ENCODE data around the gene ADGRA1. TPM values are rescaled to one million over a fixed set of nuclear protein-coding genes. Genes with fewer than 3 reads are reported as not detected.

ADGRA1 gene
- total RNA-seq, 2 donors from 2014 or later = not detected

GRCh38 chr10:133090101-133090500, 2.4 kb downstream of the ADGRA1 start:
- H3K36me3 Mint-ChIP-seq (ENCODE audit: low read depth) = no peaks in the 10 kb centered on the region
- H3K27me3 Mint-ChIP-seq = peaks cover 16% of the 10 kb centered on the region
- H3K9me3 Mint-ChIP-seq = no peaks in the 10 kb centered on the region
- H3K27ac Mint-ChIP-seq = no peak overlapping the region
- no peak for ATAC-seq (replicated peaks)
- no peaks in the 10 kb centered on the region for H3K4me1 Mint-ChIP-seq
- no peak overlapping the region for H3K4me3 Mint-ChIP-seq

DNA sequence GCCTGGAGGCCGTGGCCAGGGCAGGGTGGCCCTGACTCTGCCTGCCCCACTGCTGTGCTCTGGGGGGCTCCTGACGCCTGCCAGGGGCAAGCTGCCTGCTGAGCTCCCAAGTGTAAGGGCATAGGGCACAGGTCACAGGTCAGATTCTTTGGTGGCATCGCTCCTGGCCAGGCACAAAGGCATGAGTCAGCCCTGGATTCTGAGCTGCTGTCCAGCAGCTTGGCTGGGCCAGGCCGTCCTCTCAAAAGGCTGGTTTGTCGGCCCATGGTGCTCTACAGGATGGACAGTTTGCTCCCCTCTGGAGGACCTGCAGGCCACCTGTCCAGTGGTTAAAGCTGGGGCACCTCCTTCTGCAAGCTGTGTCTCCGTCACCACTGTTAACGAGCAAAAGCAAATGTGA, 2.9 kb downstream of the ADGRA1 start:
- Mint-ChIP-seq H3K4me3 (no peak overlapping the region), H3K4me1 (no peaks in the 10 kb centered on the region), H3K36me3 (ENCODE audit: low read depth) (no peaks in the 10 kb centered on the region), H3K27ac (no peak overlapping the region), H3K27me3 (peaks cover 14% of the 10 kb centered on the region), H3K9me3 (no peaks in the 10 kb centered on the region)
- no peak for ATAC-seq (replicated peaks)

DNA sequence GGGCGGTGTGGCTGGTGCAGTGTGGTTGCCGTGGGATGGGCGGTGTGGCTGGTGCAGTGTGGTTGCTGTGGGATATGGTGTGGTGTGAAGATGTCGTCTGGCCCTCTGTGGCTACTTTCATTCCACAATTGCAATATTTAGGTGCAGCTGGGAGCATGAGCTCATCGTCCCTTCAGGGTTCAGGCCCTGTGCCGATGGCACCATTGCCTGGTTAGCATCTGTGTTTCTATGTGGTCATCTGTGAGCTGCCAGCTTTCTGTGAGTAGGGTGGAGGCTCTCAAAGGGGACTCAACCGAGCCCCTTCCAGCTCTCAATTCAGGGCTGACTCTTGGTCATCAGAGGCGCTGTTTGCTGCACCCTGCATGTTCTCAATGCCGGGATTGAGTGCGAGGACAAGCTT, 3.6 kb downstream of the ADGRA1 start:
- Mint-ChIP-seq H3K9me3 (no peaks in the 10 kb centered on the region), H3K27ac (no peak overlapping the region), H3K27me3 (peaks cover 14% of the 10 kb centered on the region), H3K4me1 (no peaks in the 10 kb centered on the region), H3K4me3 (no peak overlapping the region), H3K36me3 (ENCODE audit: low read depth) (no peaks in the 10 kb centered on the region)
- no peak for ATAC-seq (replicated peaks)

DNA sequence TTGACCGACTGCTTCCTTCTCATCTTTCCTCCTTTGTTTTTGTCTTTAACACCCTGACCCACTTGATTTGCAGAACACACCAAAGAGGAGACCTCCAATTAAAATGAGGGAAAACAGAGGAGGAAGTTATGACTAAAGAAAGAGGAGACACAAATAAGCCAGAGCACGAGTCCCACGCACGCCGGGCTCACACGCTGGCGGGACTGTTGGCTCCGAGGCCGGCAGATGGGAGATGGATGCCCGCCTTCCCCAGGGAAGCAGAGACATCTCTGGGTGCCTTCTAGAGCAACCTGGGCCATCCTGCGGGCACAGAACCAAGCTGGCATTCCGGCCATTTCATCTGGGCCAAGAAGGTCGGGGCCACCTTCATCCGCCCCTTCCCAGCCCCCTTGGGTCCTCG, 5.6 kb downstream of the ADGRA1 start:
- Mint-ChIP-seq H3K4me1 (no peaks in the 10 kb centered on the region), H3K27ac (no peak overlapping the region), H3K36me3 (ENCODE audit: low read depth) (no peaks in the 10 kb centered on the region), H3K4me3 (no peak overlapping the region), H3K9me3 (no peaks in the 10 kb centered on the region), H3K27me3 (peaks cover 11% of the 10 kb centered on the region)
- ATAC-seq (replicated peaks) = no peak

GRCh38 chr10:133094286-133094685, 6.6 kb downstream of the ADGRA1 start:
- no peak for ATAC-seq (replicated peaks)
- no peaks in the 10 kb centered on the region for H3K9me3 Mint-ChIP-seq
- no peak overlapping the region for H3K27ac Mint-ChIP-seq
- H3K4me1 Mint-ChIP-seq = no peaks in the 10 kb centered on the region
- no peaks in the 10 kb centered on the region for H3K36me3 Mint-ChIP-seq (ENCODE audit: low read depth)
- H3K4me3 Mint-ChIP-seq = no peak overlapping the region
- H3K27me3 Mint-ChIP-seq = peaks cover 11% of the 10 kb centered on the region

- Mint-ChIP-seq H3K27ac (no peak overlapping the region), H3K4me1 (no peaks in the 10 kb centered on the region), H3K9me3 (no peaks in the 10 kb centered on the region), H3K27me3 (peaks cover 11% of the 10 kb centered on the region), H3K36me3 (ENCODE audit: low read depth) (no peaks in the 10 kb centered on the region), H3K4me3 (no peak overlapping the region)
- no peak for ATAC-seq (replicated peaks)
Observed at GRCh38 chr10:133094866-133095265, 7.1 kb downstream of the ADGRA1 start.

DNA sequence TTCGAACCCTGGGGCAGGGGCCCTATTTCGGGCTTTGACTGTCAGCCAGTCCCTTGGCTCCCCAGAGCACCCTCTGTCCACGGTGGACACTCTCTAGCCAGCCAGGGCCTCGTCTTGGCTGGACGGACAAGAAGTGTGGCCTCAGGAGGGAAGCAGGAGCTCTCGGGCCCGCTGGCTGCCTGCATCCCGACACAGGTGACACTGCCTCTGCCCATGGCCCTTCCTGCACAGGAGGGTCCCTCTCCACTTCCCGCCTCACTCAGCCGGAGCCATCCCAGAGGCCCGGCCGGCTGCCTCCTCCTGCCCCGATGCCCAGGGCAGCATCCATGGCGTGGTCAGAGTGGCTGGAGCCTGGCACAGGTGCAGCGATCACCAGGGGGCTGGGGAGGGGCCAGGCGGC, 7.9 kb downstream of the ADGRA1 start:
- H3K27me3 Mint-ChIP-seq = peaks cover 11% of the 10 kb centered on the region
- no peak overlapping the region for H3K4me3 Mint-ChIP-seq
- H3K36me3 Mint-ChIP-seq (ENCODE audit: low read depth) = no peaks in the 10 kb centered on the region
- no peak for ATAC-seq (replicated peaks)
- H3K27ac Mint-ChIP-seq = no peak overlapping the region
- no peaks in the 10 kb centered on the region for H3K4me1 Mint-ChIP-seq
- no peaks in the 10 kb centered on the region for H3K9me3 Mint-ChIP-seq

DNA sequence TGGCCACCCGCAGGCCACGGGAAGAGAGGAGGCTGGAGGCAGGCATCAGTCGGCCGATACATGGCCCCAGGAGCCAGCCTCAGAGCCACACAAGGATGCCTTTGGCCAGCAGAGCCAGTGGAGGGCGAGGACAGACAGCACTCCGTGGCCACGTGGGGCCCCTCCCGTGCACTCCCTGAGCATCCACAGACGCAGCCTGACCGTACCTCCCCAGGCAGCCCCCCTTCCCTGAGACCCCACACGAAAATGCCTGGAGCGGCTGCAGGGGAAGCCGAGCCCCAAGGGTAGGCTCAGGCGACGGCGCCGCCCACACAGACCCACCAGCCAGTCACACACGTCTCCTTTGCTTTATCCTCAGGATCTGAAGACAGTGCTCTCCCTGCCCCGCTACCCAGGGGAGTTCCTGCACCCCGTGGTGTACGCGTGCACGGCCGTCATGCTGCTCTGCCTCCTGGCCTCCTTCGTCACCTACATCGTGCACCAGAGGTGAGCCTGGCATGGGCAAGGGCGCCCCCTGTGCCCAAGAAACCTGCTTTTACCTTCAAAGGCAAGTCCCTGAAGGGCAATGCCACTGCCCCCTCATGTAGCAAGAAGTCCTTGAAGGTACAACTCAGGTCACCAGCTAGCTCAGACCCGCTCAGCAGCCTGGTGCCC, 9.0 kb downstream of the ADGRA1 start:
- Mint-ChIP-seq H3K9me3 (no peaks in the 10 kb centered on the region), H3K4me1 (no peaks in the 10 kb centered on the region), H3K27me3 (peaks cover 9% of the 10 kb centered on the region), H3K36me3 (ENCODE audit: low read depth) (no peaks in the 10 kb centered on the region), H3K27ac (no peak overlapping the region), H3K4me3 (no peak overlapping the region)
- ATAC-seq (replicated peaks) = no peak

- Mint-ChIP-seq H3K27me3 (peaks cover 10% of the 10 kb centered on the region), H3K36me3 (ENCODE audit: low read depth) (no peaks in the 10 kb centered on the region), H3K4me1 (no peaks in the 10 kb centered on the region), H3K9me3 (no peaks in the 10 kb centered on the region), H3K27ac (no peak overlapping the region), H3K4me3 (no peak overlapping the region)
- ATAC-seq (replicated peaks) = no peak
Observed at GRCh38 chr10:133097418-133097817, 9.7 kb downstream of the ADGRA1 start.

DNA sequence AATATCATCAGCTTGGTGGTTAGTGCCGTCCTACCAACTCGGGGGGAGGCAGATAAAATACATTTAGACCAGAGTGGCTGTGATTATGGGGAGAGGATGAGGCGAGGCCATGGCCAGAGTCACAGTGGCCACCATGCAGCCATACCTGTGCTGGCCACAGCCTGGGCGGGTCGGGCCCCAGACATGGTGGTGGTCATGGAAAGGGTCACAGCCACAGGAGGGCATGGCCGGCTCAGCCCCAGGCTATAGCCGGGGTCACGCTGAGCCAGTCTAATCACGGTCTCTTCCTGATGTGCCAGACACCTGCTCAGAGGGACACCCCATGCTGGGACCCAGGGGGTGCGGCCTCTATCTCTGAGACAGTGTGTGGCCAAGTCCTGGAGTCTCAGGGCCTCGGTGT, 10.2 kb downstream of the ADGRA1 start:
- no peak for ATAC-seq (replicated peaks)
- peaks cover 9% of the 10 kb centered on the region for H3K27me3 Mint-ChIP-seq
- H3K4me3 Mint-ChIP-seq = no peak overlapping the region
- no peaks in the 10 kb centered on the region for H3K9me3 Mint-ChIP-seq
- no peak overlapping the region for H3K27ac Mint-ChIP-seq
- no peaks in the 10 kb centered on the region for H3K4me1 Mint-ChIP-seq
- H3K36me3 Mint-ChIP-seq (ENCODE audit: low read depth) = no peaks in the 10 kb centered on the region

- H3K4me1 Mint-ChIP-seq = no peaks in the 10 kb centered on the region
- no peaks in the 10 kb centered on the region for H3K36me3 Mint-ChIP-seq (ENCODE audit: low read depth)
- no peak overlapping the region for H3K27ac Mint-ChIP-seq
- no peak for ATAC-seq (replicated peaks)
- no peak overlapping the region for H3K4me3 Mint-ChIP-seq
- H3K27me3 Mint-ChIP-seq = peaks cover 9% of the 10 kb centered on the region
- H3K9me3 Mint-ChIP-seq = no peaks in the 10 kb centered on the region
Observed at GRCh38 chr10:133098426-133099124, 10.9 kb downstream of the ADGRA1 start.

GRCh38 chr10:133099571-133099970, 11.8 kb downstream of the ADGRA1 start:
- Mint-ChIP-seq H3K9me3 (no peaks in the 10 kb centered on the region), H3K4me1 (no peaks in the 10 kb centered on the region), H3K27ac (no peak overlapping the region), H3K4me3 (no peak overlapping the region), H3K36me3 (ENCODE audit: low read depth) (no peaks in the 10 kb centered on the region), H3K27me3 (peaks cover 9% of the 10 kb centered on the region)
- ATAC-seq (replicated peaks) = no peak

- H3K36me3 Mint-ChIP-seq (ENCODE audit: low read depth) = no peaks in the 10 kb centered on the region
- H3K9me3 Mint-ChIP-seq = no peaks in the 10 kb centered on the region
- H3K4me1 Mint-ChIP-seq = no peaks in the 10 kb centered on the region
- H3K27me3 Mint-ChIP-seq = peaks cover 9% of the 10 kb centered on the region
- H3K27ac Mint-ChIP-seq = no peak overlapping the region
- no peak overlapping the region for H3K4me3 Mint-ChIP-seq
- no peak for ATAC-seq (replicated peaks)
Observed at GRCh38 chr10:133100186-133100585, 12.5 kb downstream of the ADGRA1 start.

GRCh38 chr10:133100706-133101415, 13.1 kb downstream of the ADGRA1 start:
- Mint-ChIP-seq H3K4me1 (no peaks in the 10 kb centered on the region), H3K9me3 (no peaks in the 10 kb centered on the region), H3K27me3 (peaks cover 9% of the 10 kb centered on the region), H3K4me3 (no peak overlapping the region), H3K27ac (no peak overlapping the region), H3K36me3 (ENCODE audit: low read depth) (no peaks in the 10 kb centered on the region)
- ATAC-seq (replicated peaks) = peak; percentile 54

- Mint-ChIP-seq H3K9me3 (no peaks in the 10 kb centered on the region), H3K36me3 (ENCODE audit: low read depth) (no peaks in the 10 kb centered on the region), H3K27ac (no peak overlapping the region), H3K27me3 (peaks cover 9% of the 10 kb centered on the region), H3K4me1 (no peaks in the 10 kb centered on the region), H3K4me3 (no peak overlapping the region)
- no peak for ATAC-seq (replicated peaks)
Observed at GRCh38 chr10:133101416-133101810, 13.7 kb downstream of the ADGRA1 start.
